HG03442 (cell line): ENCODE measurements around the gene BUB1.
"Not testable (repeated sequence)": the region's sequence is repeated elsewhere in the genome, so short reads cannot be mapped to it uniquely, and the experiment has no call there.

Experiments
- ATAC-seq: cut with Tn5 transposase; IDR thresholded peaks from one replicate; pipeline ENCODE4 v1.9.1; 2021; ENCODE audit warnings: mild to moderate bottlenecking, moderate library complexity; ENCODE audit not compliant: unreplicated experiment

The BUB1 gene

DNA sequence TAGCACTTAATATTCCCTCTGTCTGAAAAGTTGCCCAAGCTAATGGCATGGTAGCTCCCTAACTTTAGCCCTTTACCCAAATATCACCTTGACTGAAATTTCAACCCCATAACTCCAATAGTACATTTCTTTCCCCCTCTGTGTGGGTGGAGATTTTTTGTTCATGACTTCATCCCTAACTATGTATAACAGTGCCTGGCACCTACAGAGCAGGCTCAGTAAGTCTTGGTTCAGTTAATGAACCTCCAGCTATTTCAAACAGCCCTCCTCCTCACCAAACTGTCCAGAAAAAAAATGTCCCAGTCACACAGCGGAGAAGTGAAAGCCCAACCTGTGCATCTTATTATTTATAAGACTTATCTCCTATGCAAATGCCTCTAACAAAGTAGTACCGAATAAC lies 18.6 kb downstream of the BUB1 start:
- no peak for ATAC-seq

DNA sequence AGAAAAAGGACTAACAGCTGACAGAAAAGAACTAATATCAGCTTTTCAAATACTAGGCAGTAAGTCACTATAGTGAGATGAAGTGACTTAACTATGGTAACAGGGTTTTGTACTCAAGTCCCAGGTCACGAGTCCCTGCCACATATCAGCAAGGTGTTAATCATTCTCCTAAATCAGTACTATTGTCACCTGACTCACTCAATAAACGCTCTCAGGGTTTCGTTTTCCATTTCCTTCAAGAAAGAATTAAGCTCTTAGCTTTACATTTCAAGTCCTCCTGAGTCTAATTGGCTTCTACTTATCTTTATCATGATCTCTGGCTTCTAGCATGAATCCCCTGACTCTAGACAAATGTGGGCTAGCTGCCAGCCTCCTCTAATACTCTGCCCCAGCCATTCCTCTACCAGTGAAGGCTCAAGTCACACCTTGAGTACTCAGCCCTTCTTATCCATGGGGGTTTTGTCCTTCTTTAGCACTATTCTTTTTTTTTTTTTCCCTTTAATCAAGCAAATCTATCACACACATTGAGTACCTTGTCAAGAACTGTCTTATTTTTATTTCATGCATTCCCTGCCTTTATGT lies 20.0 kb downstream of the BUB1 start:
- no peak for ATAC-seq

DNA sequence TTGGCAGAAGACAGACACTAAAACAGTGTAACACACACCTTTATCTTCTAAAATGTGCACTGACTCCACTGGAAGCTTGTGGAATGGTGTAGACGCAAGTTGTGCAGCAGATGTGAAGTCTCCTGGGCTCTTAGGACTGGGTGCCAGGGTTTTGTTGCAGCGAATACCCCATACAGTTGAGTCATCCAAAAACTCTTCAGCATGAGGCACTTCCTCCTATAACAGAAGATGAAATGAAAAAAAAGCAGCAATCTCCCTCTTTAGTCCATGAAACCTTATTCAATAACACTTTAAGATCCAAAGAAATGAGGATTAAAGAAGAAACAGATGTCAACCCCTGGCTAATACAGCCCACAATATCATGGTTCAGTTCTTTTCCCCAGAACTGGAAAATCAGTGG lies 22.2 kb downstream of the BUB1 start:
- no peak for ATAC-seq

DNA sequence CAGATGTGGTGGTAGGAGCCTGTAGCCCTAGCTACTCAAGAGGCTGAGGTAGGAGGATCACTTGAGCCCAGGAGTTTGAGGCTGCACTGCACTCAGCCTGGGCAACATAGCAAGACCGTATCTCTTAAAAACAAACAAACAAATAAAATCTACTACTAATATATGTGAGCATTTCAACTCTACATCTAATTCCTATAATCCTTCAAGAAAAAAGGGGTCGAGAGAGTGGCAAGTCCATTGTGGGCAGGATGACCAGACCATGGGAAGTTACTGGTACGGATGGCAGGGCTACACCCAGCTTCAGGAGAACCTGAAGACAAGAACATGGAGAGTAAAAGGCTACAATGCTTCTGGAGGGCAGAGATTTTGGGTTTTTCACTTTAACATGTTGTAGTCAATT lies 24.0 kb downstream of the BUB1 start:
- ATAC-seq: no peak

DNA sequence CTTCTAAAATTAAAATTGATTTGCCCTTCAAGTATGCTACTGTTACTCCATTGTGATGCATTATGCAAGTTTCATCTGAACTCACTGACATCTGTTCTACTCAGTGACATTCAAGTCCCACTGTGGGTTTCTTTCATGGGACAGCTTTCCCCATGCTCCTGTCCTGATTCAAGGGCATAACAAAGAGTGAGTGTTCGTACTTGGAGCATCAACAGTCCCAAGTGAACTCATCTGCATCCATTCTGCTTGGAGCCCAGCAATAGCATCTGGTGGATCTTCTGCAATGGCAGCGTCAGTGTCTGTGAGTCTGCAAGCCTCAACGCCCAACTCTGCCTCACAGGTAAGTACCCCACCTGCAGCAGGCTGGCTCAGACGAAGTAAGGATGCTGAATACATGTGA lies 27.5 kb downstream of the BUB1 start:
- ATAC-seq: no peak

DNA sequence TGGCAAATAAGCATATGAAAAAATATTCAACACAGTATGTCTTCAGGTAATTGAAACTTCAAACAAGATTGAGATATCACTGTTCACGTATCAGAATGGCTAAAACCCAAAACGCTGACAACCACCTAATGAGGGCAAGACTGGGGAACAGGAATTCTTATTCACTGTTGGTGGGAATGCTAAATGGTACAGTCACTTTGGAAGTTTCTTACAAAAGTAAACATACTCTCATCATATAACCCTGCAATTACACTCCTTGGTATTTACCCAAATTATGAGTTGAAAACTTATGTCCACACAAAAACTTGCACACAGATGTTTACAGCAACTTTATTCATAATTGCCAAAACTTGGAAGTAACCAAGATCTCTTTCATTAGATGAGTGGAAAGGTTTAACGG lies 30.1 kb downstream of the BUB1 start:
- ATAC-seq: no peak

DNA sequence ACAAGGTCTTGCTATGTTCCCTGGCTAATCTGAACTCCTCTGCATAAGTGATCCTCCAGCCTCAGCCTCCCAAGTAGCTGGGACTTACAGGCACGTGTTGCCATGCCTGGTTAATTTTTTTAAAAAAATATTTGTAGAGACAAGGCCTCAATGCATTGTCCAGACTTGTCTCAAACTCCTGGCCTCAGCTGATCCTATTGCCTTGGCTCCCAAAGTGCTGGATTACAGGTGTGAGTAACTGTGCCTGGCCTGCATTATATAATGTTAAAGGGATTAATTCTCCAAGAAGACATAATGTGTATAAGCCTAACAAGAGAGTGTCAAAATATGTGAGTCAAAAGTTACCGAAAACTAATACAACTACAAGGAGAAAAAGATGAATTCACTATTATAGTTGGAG lies 32.2 kb downstream of the BUB1 start:
- ATAC-seq: no peak

DNA sequence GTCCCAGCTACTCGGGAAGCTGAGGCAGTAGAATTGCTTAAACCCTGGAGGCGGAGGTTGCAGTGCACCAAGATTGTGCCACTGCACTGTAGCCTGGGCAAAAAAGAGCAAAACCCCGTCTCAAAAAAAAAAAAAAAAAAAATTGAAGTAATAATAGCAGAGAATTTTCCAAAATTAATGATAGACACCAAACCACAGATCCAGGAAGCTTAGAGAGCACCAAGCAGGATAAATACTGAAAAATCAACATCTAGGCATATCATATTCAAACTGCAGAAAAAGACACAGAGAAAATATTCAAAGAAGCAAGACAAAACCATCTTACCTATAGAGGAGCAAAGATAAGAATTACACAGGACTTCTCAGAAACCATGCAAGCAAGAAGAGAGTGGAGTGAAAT lies 33.5 kb downstream of the BUB1 start:
- no peak for ATAC-seq

DNA sequence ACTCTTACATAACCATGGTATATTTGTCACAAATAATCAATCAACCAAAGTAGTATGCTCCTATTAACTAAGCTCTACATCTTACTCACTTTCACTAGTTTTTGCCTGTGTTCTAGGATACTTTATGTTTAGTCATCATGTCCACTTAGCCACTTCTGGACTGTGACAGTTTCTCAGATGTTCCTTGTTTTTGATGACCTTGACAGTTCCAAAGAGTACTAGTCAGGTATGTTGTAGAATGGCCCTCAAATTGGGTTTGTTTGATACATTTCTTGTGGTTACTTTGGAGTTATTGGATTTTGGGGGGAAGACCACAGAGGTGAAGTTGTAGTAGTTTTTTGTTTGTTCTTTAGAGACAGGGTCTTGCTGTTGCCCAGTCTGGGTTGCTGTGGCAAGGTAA lies 35.5 kb downstream of the BUB1 start:
- ATAC-seq: no peak

DNA sequence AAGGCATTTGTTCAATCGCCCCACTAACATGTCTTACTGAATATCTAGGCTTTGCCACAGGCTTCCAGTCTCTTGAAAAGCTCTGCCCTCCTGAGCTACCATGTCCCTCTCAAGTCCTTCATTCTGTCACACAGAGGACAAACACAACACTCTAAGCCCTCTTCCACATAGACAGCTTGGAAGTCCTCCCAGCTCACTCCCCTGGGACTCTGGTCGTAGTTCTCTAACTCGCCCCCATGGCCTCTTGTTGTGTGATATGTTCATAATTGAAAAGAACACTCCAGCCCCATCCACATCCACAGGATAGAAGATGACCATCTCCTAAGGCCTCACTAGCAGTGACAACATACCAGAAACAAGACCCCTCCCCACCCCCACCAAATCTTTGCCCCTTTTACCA lies 37.9 kb downstream of the BUB1 start:
- ATAC-seq: no peak

DNA sequence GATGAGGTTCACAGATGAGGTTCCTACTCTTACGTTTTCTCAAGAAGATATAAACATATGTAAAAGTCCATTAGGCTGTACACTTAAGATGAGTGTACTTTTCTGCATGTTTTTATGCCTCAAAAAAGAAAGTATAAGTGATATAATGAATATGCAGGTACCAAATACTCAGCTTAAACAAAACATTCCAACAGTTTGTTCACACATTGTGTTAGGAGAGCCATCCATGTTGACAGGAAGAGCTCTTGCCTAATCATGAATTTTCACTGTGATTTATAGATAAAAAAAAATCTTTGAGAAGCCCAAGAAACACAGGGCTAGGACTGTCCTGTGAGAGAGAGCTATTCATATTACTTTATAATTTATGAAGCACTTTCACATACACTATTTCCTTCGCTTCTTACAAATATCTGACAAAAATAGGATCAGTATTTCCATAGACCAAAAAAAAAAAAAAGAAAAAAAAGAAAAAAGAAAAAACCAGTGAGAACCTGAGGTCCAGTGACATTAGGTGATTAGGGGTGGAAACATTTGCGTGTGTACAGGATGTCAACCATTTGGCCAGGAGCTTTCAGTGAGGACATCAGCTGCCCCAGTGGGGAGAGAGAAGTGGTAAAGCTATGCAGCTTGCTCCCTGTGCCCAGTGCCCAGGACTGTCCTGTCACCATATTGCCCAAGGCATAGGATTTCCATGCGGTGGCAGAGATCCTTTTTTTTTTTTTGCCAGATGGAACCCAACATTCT lies 38.7 kb downstream of the BUB1 start:
- ATAC-seq: no peak

DNA sequence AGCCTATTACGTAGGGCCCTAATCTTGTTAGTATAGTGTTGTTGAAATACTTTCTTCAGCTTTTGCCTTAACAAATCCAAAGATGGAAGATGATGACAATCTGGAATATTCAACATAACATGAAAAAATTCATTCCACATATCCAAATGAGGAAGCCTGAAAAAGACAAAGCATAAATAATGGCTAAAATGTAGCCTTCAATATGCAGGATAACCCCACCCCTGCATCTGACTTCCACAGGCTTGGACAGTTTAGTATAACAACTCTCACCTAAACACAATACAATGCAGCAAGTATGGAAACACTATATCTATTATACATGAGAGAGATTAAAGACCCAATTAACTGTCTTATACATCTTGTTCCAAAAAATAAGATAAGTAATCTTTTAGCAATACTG lies 39.9 kb downstream of the BUB1 start:
- ATAC-seq: no peak

DNA sequence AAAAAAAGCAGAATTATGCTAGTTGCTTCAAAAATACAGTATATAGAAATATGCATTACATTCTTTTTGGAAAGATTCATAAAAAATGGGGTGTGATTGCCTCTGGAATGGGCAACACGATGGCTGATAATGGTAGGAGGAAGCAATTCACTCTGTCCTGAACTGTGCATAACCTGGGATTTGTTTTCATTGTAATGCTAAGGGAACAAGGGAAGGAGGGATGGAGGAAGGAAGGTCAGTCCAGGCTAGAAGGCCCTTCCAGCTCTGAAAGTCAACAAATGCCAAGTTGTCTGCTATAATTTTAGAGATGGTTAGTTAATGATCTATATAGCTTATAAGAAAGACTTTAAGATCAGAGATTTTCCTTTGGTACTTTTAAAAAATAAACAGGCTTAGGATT lies 40.8 kb downstream of the BUB1 start:
- ATAC-seq: no peak

DNA sequence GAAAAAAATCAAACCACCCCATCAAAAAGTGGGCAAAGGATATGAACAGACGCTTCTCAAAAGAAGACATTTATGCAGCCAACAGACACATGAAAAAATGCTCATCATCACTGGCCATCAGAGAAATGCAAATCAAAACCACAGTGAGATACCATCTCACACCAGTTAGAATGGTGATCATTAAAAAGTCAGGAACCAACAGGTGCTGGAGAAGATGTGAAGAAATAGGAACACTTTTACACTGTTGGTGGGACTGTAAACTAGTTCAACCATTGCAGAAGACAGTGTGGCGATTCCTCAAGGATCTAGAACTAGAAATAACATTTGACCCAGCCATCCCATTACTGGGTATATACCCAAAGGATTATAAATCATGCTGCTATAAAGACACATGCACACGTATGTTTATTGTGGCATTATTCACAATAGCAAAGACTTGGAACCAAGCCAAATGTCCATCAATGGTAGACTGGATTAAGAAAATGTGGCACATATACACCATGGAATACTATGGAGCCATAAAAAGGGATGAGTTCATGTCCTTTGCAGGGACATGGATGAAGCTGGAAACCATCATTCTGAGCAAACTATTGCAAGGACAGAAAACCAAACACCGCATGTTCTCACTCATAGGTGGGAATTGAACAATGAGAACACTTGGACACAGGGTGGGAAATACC lies 41.8 kb downstream of the BUB1 start:
- ATAC-seq: not testable (repeated sequence)

DNA sequence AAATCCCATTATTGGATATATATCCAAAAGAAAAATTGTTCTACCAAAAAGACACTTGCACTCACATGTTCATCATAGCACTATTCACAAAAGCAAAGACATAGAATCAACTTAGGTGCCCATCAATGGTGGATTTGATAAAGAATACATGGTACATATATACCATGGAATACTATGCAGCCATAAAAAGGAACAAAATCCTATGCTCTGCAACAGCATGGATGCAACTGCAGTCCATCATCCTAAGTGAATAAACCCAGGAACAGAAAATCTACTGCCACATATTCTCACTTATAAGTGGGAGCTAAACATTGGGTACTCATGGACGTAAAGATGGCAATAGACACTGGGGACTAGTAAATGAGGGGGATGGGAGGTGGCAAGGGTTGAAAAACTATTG lies 50.5 kb downstream of the BUB1 start:
- ATAC-seq: not testable (repeated sequence)

DNA sequence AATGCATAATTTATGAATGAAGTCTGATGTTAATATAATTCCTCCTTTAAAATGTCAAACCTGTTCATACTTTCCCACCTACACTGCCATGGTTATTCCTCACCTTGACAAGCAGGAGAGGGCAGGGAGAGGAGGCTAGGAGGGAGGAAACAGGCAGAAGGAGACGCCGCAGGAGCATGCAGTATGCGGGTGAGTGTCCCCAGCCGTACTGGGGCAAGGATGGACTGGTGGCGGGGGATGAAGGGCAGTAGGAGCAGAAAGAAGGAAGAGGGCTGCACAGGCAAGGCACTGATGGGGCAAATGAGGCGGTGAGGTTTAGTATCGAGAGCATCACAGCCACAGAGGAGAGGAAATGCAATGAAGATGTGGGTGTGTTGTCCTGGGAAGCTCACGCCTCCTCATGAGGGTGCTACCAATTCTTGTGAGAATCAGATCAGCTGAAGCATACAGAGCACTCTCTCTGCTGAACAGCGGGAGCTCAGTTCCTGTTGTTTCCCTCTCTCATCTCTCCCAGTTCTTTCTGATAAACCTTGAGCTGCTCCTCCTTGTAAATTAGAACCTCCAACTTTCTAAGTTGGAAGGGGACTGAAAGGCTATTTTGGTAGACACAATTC lies 58.4 kb downstream of the BUB1 start:
- ATAC-seq: not testable (repeated sequence)

DNA sequence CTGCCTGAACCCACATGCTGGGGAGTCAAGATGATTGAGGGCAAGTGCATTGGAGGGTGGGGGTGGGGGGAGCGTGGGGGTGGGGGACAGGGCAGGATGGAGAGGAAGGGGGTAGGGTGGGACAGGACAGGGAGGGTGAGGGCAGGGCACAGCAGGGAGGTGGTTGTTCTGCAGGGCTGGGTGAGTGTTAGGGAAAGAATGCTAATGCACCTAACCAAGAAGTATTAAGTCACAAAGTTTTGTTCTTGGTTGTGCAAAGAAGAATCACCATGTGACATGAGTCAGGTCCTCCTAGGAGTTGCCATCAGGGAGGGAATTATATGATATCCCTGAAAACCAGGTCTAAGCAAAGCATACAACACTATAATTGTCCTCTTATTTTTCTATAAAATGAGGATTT lies 63.9 kb downstream of the BUB1 start:
- not testable (repeated sequence) for ATAC-seq

DNA sequence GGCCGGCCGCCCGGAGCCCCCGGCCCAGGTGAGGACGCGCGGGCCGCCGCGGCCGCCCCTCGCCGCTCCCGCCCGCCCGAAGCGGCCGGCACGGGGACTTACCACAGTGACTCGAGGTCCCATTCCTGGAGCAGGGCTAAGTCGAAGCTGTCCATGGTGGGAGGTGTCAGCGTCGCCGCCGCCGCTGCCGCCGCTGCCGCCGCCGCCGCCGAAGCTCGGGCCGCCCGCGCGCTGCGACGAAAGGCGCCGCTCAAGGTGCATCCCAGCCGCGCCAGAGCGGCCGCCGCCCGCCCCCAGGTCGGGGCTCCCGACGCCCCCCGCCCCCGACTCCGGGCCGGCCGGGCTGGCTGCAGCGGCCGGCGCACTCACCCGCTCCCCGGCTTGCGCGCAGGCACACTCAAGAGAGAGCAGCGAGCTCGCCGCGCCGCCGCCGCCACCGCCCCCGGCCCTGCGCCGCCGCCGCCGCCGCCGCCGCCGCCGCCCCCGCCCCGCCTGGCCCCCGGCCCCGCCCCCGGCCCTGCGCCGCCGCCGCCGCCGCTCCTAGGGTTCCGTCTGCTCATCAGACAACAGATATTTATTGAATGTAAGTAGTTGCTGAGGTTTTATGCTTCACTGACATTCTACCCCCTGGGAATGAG lies 67.1 kb downstream of the BUB1 start:
- not testable (repeated sequence) for ATAC-seq

DNA sequence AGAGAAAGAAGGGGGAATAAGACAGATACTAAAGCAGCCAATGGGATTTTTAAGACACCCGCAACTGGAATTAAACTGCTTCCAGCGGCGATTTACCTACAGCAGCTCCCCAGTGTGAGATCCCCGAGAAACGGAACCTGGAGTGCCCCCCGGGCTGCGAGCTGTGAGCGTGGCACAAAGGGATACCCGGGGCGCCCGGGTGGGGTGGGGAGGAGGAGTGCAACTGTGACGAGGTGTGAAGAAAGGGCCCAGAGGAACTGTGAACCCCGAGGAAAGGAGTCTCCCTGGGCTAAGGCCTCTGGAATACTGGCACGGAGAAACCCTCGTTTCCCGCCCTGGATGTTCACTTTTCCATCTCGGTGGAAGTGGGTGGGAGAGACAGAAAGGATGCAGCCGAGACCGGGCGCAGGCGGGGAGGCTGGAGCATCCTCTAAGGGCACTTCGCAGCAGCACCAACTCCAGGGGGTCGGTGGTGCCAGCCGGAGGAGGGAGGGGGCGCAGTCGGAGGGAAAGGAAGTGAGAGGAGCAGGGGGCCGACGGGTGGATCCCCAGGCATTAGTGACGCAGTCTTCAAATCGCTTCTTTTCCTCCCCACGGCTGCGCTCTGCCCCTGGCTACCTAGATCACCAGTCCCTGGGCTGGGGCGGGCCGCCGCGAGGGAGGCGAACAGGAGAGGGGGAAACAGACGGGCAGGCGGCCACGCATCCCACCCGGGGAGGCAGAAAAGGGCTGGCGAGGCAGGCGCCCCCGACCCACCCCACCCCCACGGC lies 67.8 kb downstream of the BUB1 start:
- ATAC-seq: not testable (repeated sequence)

DNA sequence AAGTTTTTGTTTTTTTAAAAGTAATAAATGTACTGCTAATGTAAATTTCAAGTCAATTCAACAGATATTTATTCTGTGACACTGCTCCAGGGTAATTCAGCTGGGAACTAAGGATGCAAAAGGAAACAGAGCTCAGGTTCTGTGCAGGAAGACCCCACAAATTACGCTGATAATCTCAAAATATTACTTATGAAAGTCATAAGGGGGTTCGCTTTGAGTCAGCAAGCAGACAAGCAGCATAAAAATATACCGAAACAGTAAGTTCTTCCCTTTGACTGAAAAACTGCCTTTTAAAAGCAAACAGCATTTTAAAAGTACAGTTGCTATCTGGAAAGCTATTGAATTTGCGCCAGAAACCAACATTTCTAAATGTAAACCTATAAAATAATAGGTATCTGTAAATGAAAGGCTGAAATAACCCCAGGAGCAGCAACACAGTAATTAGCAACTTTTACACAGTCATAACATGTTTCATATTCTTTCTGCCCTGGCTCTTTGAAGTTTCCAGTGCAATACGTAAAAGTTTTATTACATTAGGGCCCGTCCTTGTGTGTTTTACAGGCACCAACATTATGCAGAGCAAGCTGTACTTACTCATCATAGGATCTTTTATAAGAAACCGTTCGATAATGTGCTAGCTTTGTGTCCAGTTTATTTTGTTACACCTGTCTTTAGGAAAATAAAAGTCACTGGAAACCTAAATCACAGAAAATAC lies 68.9 kb downstream of the BUB1 start:
- ATAC-seq: not testable (repeated sequence)
